Measurements from ENCODE around the gene OLFML2A.

OLFML2A gene

GRCh38 chr9:124779368-124780059 lies 2.6 kb downstream of the OLFML2A start:
- no peak for DNase-seq

GRCh38 chr9:124780060-124780756 lies 3.3 kb downstream of the OLFML2A start:
- no peak for DNase-seq

- DNase-seq = no peak
Measured at GRCh38 chr9:124780757-124781151, 3.8 kb downstream of the OLFML2A start.

- DNase-seq = no peak
Measured at GRCh38 chr9:124781967-124782660, 5.2 kb downstream of the OLFML2A start.

GRCh38 chr9:124782661-124783574 lies 6.0 kb downstream of the OLFML2A start:
- DNase-seq = no peak

- DNase-seq = no peak
Measured at GRCh38 chr9:124783830-124784229, 6.9 kb downstream of the OLFML2A start.

- no peak for DNase-seq
Measured at GRCh38 chr9:124784509-124784908, 7.6 kb downstream of the OLFML2A start.

GRCh38 chr9:124786881-124787573 lies 10.1 kb downstream of the OLFML2A start:
- DNase-seq = no peak

GRCh38 chr9:124788542-124789217 lies 11.7 kb downstream of the OLFML2A start:
- DNase-seq = no peak

GRCh38 chr9:124789531-124789930 lies 12.6 kb downstream of the OLFML2A start:
- no peak for DNase-seq

- no peak for DNase-seq
Measured at GRCh38 chr9:124790301-124790700, 13.4 kb downstream of the OLFML2A start.

- no peak for DNase-seq
Measured at GRCh38 chr9:124790801-124791505, 14.0 kb downstream of the OLFML2A start.

- no peak for DNase-seq
Measured at GRCh38 chr9:124792257-124793014, 15.5 kb downstream of the OLFML2A start.

- DNase-seq = no peak
Measured at GRCh38 chr9:124793015-124793541, 16.1 kb downstream of the OLFML2A start.

GRCh38 chr9:124794902-124795491 lies 18.1 kb downstream of the OLFML2A start:
- no peak for DNase-seq

GRCh38 chr9:124795881-124796431 lies 19.0 kb downstream of the OLFML2A start:
- DNase-seq = no peak

- no peak for DNase-seq
Measured at GRCh38 chr9:124797343-124798103, 20.6 kb downstream of the OLFML2A start.
